Astrocyte (in vitro differentiated cells and primary cell): Measurements from ENCODE around the gene C1orf56. TPM values are rescaled to one million over a fixed set of nuclear protein-coding genes. Genes with fewer than 3 reads are reported as not detected.

Experiments used
- DNase-seq: peaks from one replicate; pipeline ENCODE4 v3.0.0-alpha.2; 2010; ENCODE audit warnings: low read depth
- FAIRE-seq: peaks from 2 replicates; lab custom pipeline; 2011; peaks lifted over from hg19 to GRCh38; lab: Jason Lieb, UNC
- H2AFZ ChIP-seq: 2 replicates; pipeline ENCODE4 v1.6.0; 2012; ENCODE audit warnings: low read depth, low read length, inconsistent platforms
- H3K27ac ChIP-seq: 2 replicates; pipeline ENCODE4 v1.5.1; 2011; ENCODE audit warnings: low read depth, low read length, inconsistent platforms
- H3K27me3 ChIP-seq: 2 replicates; pipeline ENCODE4 v1.6.0; 2011; ENCODE audit warnings: low read length, inconsistent platforms; ENCODE audit not compliant: insufficient read depth
- H3K36me3 ChIP-seq: 2 replicates; pipeline ENCODE4 v1.5.1; 2011; ENCODE audit warnings: low read length, inconsistent platforms; ENCODE audit not compliant: insufficient read depth
- H3K4me1 ChIP-seq: 2 replicates; pipeline ENCODE4 v1.5.1; 2011; ENCODE audit warnings: low read length, inconsistent platforms; ENCODE audit not compliant: insufficient read depth
- H3K4me2 ChIP-seq: 2 replicates; pipeline ENCODE4 v1.6.0; 2012; ENCODE audit warnings: low read length, inconsistent platforms
- H3K4me3 ChIP-seq: 2 replicates; pipeline ENCODE4 v1.5.1; 2011; ENCODE audit warnings: low read depth, mild to moderate bottlenecking, low read length, inconsistent platforms; ENCODE audit not compliant: insufficient read depth
- H3K79me2 ChIP-seq: 2 replicates; pipeline ENCODE4 v1.6.0; 2012; ENCODE audit warnings: mild to moderate bottlenecking, low read length, inconsistent platforms; ENCODE audit not compliant: insufficient read depth
- H3K9ac ChIP-seq: 2 replicates; pipeline ENCODE4 v1.6.0; 2012; ENCODE audit warnings: mild to moderate bottlenecking, low read length, inconsistent platforms
- H3K9me3 ChIP-seq: 2 replicates; pipeline ENCODE4 v1.5.1; 2012; ENCODE audit warnings: low read depth, mild to moderate bottlenecking, low read length, inconsistent platforms; ENCODE audit not compliant: insufficient read depth
- H4K20me1 ChIP-seq: 2 replicates; pipeline ENCODE4 v1.6.0; 2012; ENCODE audit warnings: low read length, inconsistent platforms; ENCODE audit not compliant: insufficient read depth
- H3K27ac Mint-ChIP-seq: one replicate; pipeline ENCODE4 v1.8.0; 2021; ENCODE audit warnings: mild to moderate bottlenecking, mixed read lengths; ENCODE audit not compliant: unreplicated experiment
- H3K27me3 Mint-ChIP-seq: one replicate; pipeline ENCODE4 v1.8.0; 2021; ENCODE audit warnings: low read depth, mixed read lengths; ENCODE audit not compliant: unreplicated experiment
- H3K36me3 Mint-ChIP-seq: one replicate; pipeline ENCODE4 v1.8.0; 2021; ENCODE audit warnings: low read depth, mixed read lengths; ENCODE audit not compliant: unreplicated experiment
- H3K4me1 Mint-ChIP-seq: one replicate; pipeline ENCODE4 v1.8.0; 2021; ENCODE audit warnings: low read depth, mixed read lengths; ENCODE audit not compliant: unreplicated experiment
- H3K4me3 Mint-ChIP-seq: one replicate; pipeline ENCODE4 v1.8.0; 2021; ENCODE audit warnings: mild to moderate bottlenecking, moderate library complexity, mixed read lengths; ENCODE audit not compliant: unreplicated experiment
- H3K9me3 Mint-ChIP-seq: one replicate; pipeline ENCODE4 v1.8.0; 2021; ENCODE audit warnings: mild to moderate bottlenecking, mixed read lengths; ENCODE audit not compliant: unreplicated experiment
- CTCF ChIP-seq: IDR thresholded peaks from 2 replicates; pipeline ENCODE4 v1.5.1; 2011; ENCODE audit warnings: low read depth, mild to moderate bottlenecking, inconsistent platforms, low read length, moderate library complexity; ENCODE audit not compliant: insufficient read depth
- EZH2 ChIP-seq: IDR thresholded peaks from 2 replicates; pipeline ENCODE4 v1.6.1; 2012; ENCODE audit warnings: mild to moderate bottlenecking, low read length, inconsistent platforms; ENCODE audit not compliant: insufficient read depth
- total RNA-seq: library from RNA; stranded (reverse); gene quantifications from 2 replicates; pipeline ENCODE4 v1.2.1, GENCODE V29; 2021

C1orf56 gene
- total RNA-seq, 1 donor from 2014 or later: 1.3 TPM

GRCh38 chr1:151026460-151026859 is 21.1 kb upstream of the C1orf56 start:
- Histone ChIP-seq H3K27ac (no peak overlapping the region), H3K4me1 (peaks cover 5% of the 10 kb centered on the region), H3K79me2 (no peaks in the 10 kb centered on the region), H2AFZ (no peak overlapping the region), H3K9me3 (no peaks in the 10 kb centered on the region), H3K36me3 (peaks cover 13% of the 10 kb centered on the region), H3K27me3 (no peaks in the 10 kb centered on the region), H3K4me3 (no peak overlapping the region), H3K9ac (no peak overlapping the region), H4K20me1 (no peaks in the 10 kb centered on the region), H3K4me2 (no peak overlapping the region)
- Mint-ChIP-seq H3K27ac (no peak overlapping the region), H3K4me3 (no peak overlapping the region), H3K9me3 (no peaks in the 10 kb centered on the region), H3K4me1 (peaks cover 6% of the 10 kb centered on the region), H3K27me3 (no peaks in the 10 kb centered on the region), H3K36me3 (peaks cover 21% of the 10 kb centered on the region)
- FAIRE-seq (no peak), DNase-seq (no peak)
- no peak for TF ChIP-seq EZH2
- TF ChIP-seq CTCF: no peak

GRCh38 chr1:151032164-151032563 is 15.4 kb upstream of the C1orf56 start:
- Histone ChIP-seq H3K4me2 (no peak overlapping the region), H3K79me2 (no peaks in the 10 kb centered on the region), H3K27ac (no peak overlapping the region), H3K9me3 (no peaks in the 10 kb centered on the region), H3K4me3 (no peak overlapping the region), H2AFZ (no peak overlapping the region), H3K4me1 (no peaks in the 10 kb centered on the region), H3K36me3 (peaks cover 9% of the 10 kb centered on the region), H3K27me3 (no peaks in the 10 kb centered on the region), H4K20me1 (no peaks in the 10 kb centered on the region), H3K9ac (no peak overlapping the region)
- H3K27ac Mint-ChIP-seq: no peak overlapping the region
- DNase-seq (no peak), FAIRE-seq (no peak)
- H3K27me3 Mint-ChIP-seq: no peaks in the 10 kb centered on the region
- no peaks in the 10 kb centered on the region for H3K9me3 Mint-ChIP-seq
- H3K36me3 Mint-ChIP-seq: peaks cover 29% of the 10 kb centered on the region
- no peak overlapping the region for H3K4me3 Mint-ChIP-seq
- TF ChIP-seq EZH2 (no peak), CTCF (no peak)
- peaks cover 8% of the 10 kb centered on the region for H3K4me1 Mint-ChIP-seq

- Mint-ChIP-seq H3K27ac (no peak overlapping the region), H3K36me3 (peaks cover 29% of the 10 kb centered on the region), H3K9me3 (no peaks in the 10 kb centered on the region), H3K27me3 (no peaks in the 10 kb centered on the region), H3K4me3 (no peak overlapping the region), H3K4me1 (peaks cover 8% of the 10 kb centered on the region)
- H3K4me3 ChIP-seq: no peak overlapping the region
- H3K27me3 ChIP-seq: no peaks in the 10 kb centered on the region
- H3K4me2 ChIP-seq: no peak overlapping the region
- TF ChIP-seq EZH2 (no peak), CTCF (no peak)
- FAIRE-seq (no peak), DNase-seq (no peak)
- H2AFZ ChIP-seq: no peak overlapping the region
- no peaks in the 10 kb centered on the region for H3K79me2 ChIP-seq
- no peaks in the 10 kb centered on the region for H3K36me3 ChIP-seq
- H3K9ac ChIP-seq: no peak overlapping the region
- H4K20me1 ChIP-seq: no peaks in the 10 kb centered on the region
- no peaks in the 10 kb centered on the region for H3K4me1 ChIP-seq
- no peak overlapping the region for H3K27ac ChIP-seq
- no peaks in the 10 kb centered on the region for H3K9me3 ChIP-seq
Observed at GRCh38 chr1:151035167-151035566, 12.4 kb upstream of the C1orf56 start.
